Astrocyte of the spinal cord (primary cell): Measurements from ENCODE around the gene RAB31.

Experiments
- DNase-seq: peaks from one replicate; pipeline ENCODE4 v3.0.0; 2011; ENCODE audit warnings: low read depth, low spot score
- H3K4me3 ChIP-seq: 2 replicates; pipeline ENCODE4 v1.5.1; 2011; ENCODE audit warnings: low read depth, mild to moderate bottlenecking, low read length, moderate library complexity
- in situ Hi-C: cut with HindIII; loops from 2 replicates; pipeline ENCODE4 v1.10.0; 2017; ENCODE audit warnings: low sequenced_read_pairs
- TF ChIP-seq, protein P1 (sequence below): IDR thresholded peaks from 2 replicates; pipeline ENCODE4 v1.5.1; 2012; ENCODE audit warnings: low read depth, mild to moderate bottlenecking, low read length, inconsistent platforms

The RAB31 gene

DNA sequence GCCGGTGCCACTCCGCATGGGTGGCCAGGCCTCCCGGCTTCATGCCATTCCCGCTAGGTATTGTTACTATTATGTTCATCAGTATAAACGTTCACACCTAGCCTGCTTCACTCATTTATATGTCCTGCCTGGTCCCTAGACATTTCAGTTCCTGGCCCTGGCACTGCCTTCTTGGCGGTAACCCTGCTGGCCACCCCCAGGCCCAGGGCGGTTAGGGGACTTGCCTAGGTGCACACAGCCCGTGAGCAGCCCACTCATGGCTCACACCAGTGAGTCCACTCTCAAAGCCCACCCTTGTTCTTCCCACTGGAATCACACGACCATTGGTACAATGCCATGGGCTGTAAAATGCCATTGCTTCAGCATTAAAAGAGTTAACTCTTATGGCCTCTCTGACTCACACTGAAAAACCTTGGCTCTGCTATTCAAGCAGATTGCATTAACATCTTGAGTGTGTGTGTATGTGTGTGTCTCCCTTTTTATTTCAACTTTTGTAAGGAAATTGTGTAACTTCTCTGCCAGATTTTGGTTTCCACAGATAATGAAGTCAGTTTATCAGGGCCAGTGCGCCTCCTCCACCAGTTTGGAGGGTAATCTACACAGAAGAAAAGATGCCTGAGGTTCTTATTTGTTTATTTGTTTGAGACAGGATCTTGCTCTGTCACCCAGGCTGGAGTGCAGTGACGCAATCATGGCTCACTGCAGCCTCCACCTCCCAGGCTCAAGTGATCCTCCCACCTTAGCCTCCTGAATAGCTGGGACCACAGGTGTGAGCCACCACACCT lies 74.2 kb downstream of the RAB31 start:
- TF ChIP-seq, protein P1, sequence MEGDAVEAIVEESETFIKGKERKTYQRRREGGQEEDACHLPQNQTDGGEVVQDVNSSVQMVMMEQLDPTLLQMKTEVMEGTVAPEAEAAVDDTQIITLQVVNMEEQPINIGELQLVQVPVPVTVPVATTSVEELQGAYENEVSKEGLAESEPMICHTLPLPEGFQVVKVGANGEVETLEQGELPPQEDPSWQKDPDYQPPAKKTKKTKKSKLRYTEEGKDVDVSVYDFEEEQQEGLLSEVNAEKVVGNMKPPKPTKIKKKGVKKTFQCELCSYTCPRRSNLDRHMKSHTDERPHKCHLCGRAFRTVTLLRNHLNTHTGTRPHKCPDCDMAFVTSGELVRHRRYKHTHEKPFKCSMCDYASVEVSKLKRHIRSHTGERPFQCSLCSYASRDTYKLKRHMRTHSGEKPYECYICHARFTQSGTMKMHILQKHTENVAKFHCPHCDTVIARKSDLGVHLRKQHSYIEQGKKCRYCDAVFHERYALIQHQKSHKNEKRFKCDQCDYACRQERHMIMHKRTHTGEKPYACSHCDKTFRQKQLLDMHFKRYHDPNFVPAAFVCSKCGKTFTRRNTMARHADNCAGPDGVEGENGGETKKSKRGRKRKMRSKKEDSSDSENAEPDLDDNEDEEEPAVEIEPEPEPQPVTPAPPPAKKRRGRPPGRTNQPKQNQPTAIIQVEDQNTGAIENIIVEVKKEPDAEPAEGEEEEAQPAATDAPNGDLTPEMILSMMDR, result no peak
- DNase-seq, result peak; percentile 79
- H3K4me3 ChIP-seq, result no peak overlapping the region
- in situ Hi-C loops, result no loop called here

- TF ChIP-seq, protein P1, result no peak
- H3K4me3 ChIP-seq, result no peak overlapping the region
- DNase-seq, result no peak
- in situ Hi-C loops, result no loop called here
Measured at GRCh38 chr18:9786631-9787030, 78.5 kb downstream of the RAB31 start.

DNA sequence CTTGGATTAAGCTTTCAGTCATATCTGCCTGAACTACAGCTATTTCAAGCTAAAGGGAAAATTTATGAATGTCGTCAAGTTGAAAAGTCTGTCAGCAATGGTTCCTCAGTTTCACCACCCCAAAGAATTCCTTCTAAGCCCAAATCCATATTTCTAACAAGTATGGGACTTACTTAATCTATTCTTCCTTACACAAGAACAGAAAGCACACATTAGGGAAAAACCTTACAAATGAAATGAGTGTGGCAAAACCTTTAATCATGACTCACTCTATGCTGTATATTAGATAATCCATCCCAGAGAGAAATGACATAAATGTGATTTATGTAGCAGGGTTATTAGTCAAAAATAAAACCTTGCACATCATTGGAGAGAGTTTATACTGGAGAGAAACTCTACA lies 78.9 kb downstream of the RAB31 start:
- in situ Hi-C loops, result no loop called here
- H3K4me3 ChIP-seq, result no peak overlapping the region
- TF ChIP-seq, protein P1, result no peak
- DNase-seq, result no peak

DNA sequence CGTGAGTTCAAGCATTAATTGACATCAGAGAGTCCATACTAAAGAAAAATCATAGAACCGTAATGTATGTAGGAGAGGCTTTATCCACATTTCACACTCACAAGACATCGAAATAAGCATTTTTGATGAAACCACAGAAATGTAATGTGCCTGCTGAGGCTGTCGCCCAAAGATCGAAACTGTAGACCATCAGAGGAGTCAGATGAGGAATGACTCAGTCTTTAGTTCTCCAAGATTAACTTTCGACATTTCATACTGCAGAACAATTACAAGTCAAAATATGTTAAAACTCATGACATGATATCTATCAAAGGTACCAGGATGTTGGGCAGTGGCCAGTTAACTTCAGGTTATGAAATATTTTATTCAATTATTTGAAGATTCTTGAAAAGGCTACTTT lies 79.6 kb downstream of the RAB31 start:
- H3K4me3 ChIP-seq, result no peak overlapping the region
- TF ChIP-seq, protein P1, result no peak
- DNase-seq, result peak; percentile 55
- in situ Hi-C loops, result no loop called here

DNA sequence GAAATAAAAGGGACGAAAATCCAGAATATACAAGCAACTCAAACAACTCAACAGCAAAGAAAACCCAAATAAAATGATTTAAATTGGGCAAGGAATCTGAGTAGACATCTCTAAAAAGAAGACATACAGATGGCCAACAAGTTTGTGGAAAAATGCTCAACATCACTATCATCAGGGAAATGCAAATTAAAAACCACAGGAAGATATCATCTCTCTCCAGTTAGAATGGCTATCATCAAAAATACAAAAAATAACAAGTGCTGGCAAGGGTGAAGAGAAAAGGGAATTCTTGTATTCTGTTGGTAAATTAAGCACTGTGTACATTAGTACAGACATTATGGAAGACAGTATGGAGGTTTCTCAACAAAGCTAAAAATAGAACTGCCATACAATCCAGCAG lies 80.0 kb downstream of the RAB31 start:
- no peak for DNase-seq
- TF ChIP-seq, protein P1, result no peak
- in situ Hi-C loops, result no loop called here
- no peak overlapping the region for H3K4me3 ChIP-seq

DNA sequence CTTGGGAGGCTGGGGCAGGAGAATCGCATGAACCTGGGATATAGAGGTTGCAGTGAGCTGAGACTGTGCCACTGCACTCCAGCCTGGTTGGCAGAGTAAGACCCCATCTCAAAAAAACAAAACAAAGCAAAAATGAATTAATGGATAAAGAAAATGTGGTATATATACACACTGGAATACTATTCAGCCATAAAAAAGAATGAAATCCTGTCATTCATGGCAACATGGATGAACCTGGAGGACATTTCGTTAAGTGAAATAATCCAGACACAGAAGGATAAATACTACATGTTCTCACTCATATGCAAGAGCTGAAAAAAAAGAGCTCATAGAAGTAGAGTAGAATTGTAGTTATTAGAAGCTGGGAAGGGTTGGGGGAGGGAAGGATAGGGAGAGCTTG lies 80.8 kb downstream of the RAB31 start:
- H3K4me3 ChIP-seq, result no peak overlapping the region
- TF ChIP-seq, protein P1, result no peak
- DNase-seq, result no peak
- in situ Hi-C loops, result no loop called here
